Endothelial cell of umbilical vein (primary cell): Measurements from ENCODE around the gene KCNE4.

Source experiments
- CTCF ChIP-seq, 2 donors: IDR thresholded peaks; 1 replicate in 1 of 2; 2 replicates in 1 of 2; pipeline ENCODE4 v1.5.1; 2011; ENCODE audit warnings: low read length in 2 of 2, mild to moderate bottlenecking in 2 of 2, moderate library complexity in 2 of 2, control low read depth in 1 of 2, inconsistent platforms in 1 of 2, low read depth in 1 of 2; ENCODE audit not compliant: insufficient read depth in 1 of 2; ENCODE audit errors: extremely low read depth in 1 of 2
- EZH2 ChIP-seq: IDR thresholded peaks from 2 replicates; pipeline ENCODE4 v1.6.1; 2012; ENCODE audit warnings: borderline replicate concordance, low read depth, mild to moderate bottlenecking, moderate library complexity, low read length, inconsistent platforms; ENCODE audit not compliant: severe bottlenecking
- FOS ChIP-seq: IDR thresholded peaks from 2 replicates; pipeline ENCODE4 v1.6.1; 2011; ENCODE audit warnings: mild to moderate bottlenecking, low read length, moderate library complexity, borderline replicate concordance; ENCODE audit not compliant: insufficient read depth
- GATA2 ChIP-seq: IDR thresholded peaks from 2 replicates; pipeline ENCODE4 v1.7.0; 2011; ENCODE audit warnings: low read depth, mild to moderate bottlenecking, moderate library complexity, mixed read lengths, low read length; ENCODE audit not compliant: insufficient read length, insufficient read depth
- JUN ChIP-seq: IDR thresholded peaks from 2 replicates; pipeline ENCODE4 v1.6.1; 2011; ENCODE audit warnings: borderline replicate concordance, low read depth; ENCODE audit not compliant: insufficient read length, insufficient read depth
- MAX ChIP-seq: IDR thresholded peaks from 2 replicates; pipeline ENCODE4 v1.6.1; 2011; ENCODE audit not compliant: insufficient read depth, insufficient read length
- MYC ChIP-seq: IDR thresholded peaks from one replicate; pipeline ENCODE4 v1.6.1; 2011; ENCODE audit warnings: mild to moderate bottlenecking, low read depth, low read length
- POLR2A ChIP-seq: IDR thresholded peaks from 2 replicates; pipeline ENCODE4 v1.6.1; 2012; ENCODE audit warnings: low read depth, mild to moderate bottlenecking, control low read depth, low read length
- POLR2AphosphoS5 ChIP-seq: IDR thresholded peaks from 2 replicates; pipeline ENCODE4 v1.6.1; 2012; ENCODE audit warnings: low read depth, mild to moderate bottlenecking, control low read depth, low read length, moderate library complexity; ENCODE audit not compliant: insufficient read depth

- TF ChIP-seq POLR2A: no peak
- no peak for TF ChIP-seq CTCF (IDR thresholded peaks at IDR 0.05; ENCODE audit: extremely low read depth in 1 of 2, insufficient read depth in 1 of 2, low read depth in 1 of 2, low read length in 2 of 2)
- no peak for TF ChIP-seq GATA2
- TF ChIP-seq POLR2AphosphoS5: no peak
- no peak for TF ChIP-seq EZH2
- TF ChIP-seq MYC: no peak
- no peak for TF ChIP-seq MAX
- peak; percentile 73 for TF ChIP-seq JUN
- peak; percentile 79 for TF ChIP-seq FOS
Measured at GRCh38 chr2:223041527-223042109, 10.4 kb upstream of the KCNE4 start.
